RWPE2 (cell line): ENCODE data around the gene TMEM178B.

Experiments used
- ATAC-seq: fragments of 200-7000 bp; cut with Tn5 transposase; 3 replicates; pipeline ENCODE4 v1.9.1; 2021; ENCODE audit warnings: low read depth
- DNase-seq: peaks from one replicate; pipeline ENCODE4 v3.0.0-alpha.2; 2020; ENCODE audit warnings: low spot score
- H3K27ac ChIP-seq: fragments of 450-650 bp; 2 replicates; pipeline ENCODE4 v1.5.1; 2017; ENCODE audit warnings: mild to moderate bottlenecking; ENCODE audit not compliant: poor library complexity, severe bottlenecking
- H3K27me3 ChIP-seq: fragments of 250-450 bp; sonication (Bioruptor Pico); 2 replicates; pipeline ENCODE4 v1.5.1; 2021; ENCODE audit warnings: mild to moderate bottlenecking, moderate library complexity; ENCODE audit not compliant: insufficient read depth, poor library complexity, severe bottlenecking
- H3K36me3 ChIP-seq: fragments of 250-450 bp; sonication (Bioruptor Pico); 2 replicates; pipeline ENCODE4 v1.5.1; 2020; ENCODE audit warnings: low read depth, mild to moderate bottlenecking, moderate library complexity
- H3K4me1 ChIP-seq: fragments of 250-450 bp; sonication (Bioruptor Pico); 2 replicates; pipeline ENCODE4 v1.5.1; 2021; ENCODE audit warnings: mild to moderate bottlenecking, moderate library complexity; ENCODE audit not compliant: insufficient read depth, poor library complexity, severe bottlenecking
- H3K4me3 ChIP-seq: fragments of 250-450 bp; sonication (Bioruptor Pico); 2 replicates; pipeline ENCODE4 v1.5.1; 2021; ENCODE audit warnings: mild to moderate bottlenecking, moderate library complexity; ENCODE audit not compliant: severe bottlenecking
- H3K9me3 ChIP-seq: fragments of 250-450 bp; sonication (Bioruptor Pico); 2 replicates; pipeline ENCODE4 v1.5.1; 2021; ENCODE audit warnings: mild to moderate bottlenecking, moderate library complexity; ENCODE audit not compliant: severe bottlenecking
- CTCF ChIP-seq: fragments of 450-650 bp; IDR thresholded peaks from one replicate; pipeline ENCODE4 v1.5.1; 2017; ENCODE audit warnings: mild to moderate bottlenecking, moderate library complexity; ENCODE audit not compliant: poor library complexity, severe bottlenecking

The TMEM178B gene

GRCh38 chr7:141475679-141476078 lies 401.8 kb downstream of the TMEM178B start:
- H3K9me3 ChIP-seq = no peaks in the 10 kb centered on the region
- no peaks in the 10 kb centered on the region for H3K27me3 ChIP-seq
- H3K36me3 ChIP-seq = no peaks in the 10 kb centered on the region
- no peak overlapping the region for H3K27ac ChIP-seq
- TF ChIP-seq CTCF = no peak
- ATAC-seq (no peak), DNase-seq (no peak)
- no peak overlapping the region for H3K4me3 ChIP-seq
- no peaks in the 10 kb centered on the region for H3K4me1 ChIP-seq

GRCh38 chr7:141477865-141478264 lies 404.0 kb downstream of the TMEM178B start:
- no peaks in the 10 kb centered on the region for H3K9me3 ChIP-seq
- ATAC-seq = peak; percentile 48; the same call in 1 of the 3 replicates

GRCh38 chr7:141478845-141479244 lies 405.0 kb downstream of the TMEM178B start:
- Histone ChIP-seq H3K27me3 (no peaks in the 10 kb centered on the region), H3K9me3 (no peaks in the 10 kb centered on the region), H3K36me3 (no peaks in the 10 kb centered on the region), H3K4me1 (no peaks in the 10 kb centered on the region), H3K27ac (no peak overlapping the region), H3K4me3 (no peak overlapping the region)
- TF ChIP-seq CTCF = no peak
- DNase-seq (no peak), ATAC-seq (no peak)

More at GRCh38 chr7:141477865-141478264, 404.0 kb downstream of the TMEM178B start:
- Histone ChIP-seq H3K27ac (no peak overlapping the region), H3K4me3 (no peak overlapping the region), H3K36me3 (no peaks in the 10 kb centered on the region), H3K27me3 (no peaks in the 10 kb centered on the region), H3K4me1 (no peaks in the 10 kb centered on the region)
- no peak for DNase-seq
- TF ChIP-seq CTCF = no peak

GRCh38 chr7:141480953-141481352 lies 407.1 kb downstream of the TMEM178B start:
- DNase-seq (no peak), ATAC-seq (no peak)
- no peaks in the 10 kb centered on the region for H3K9me3 ChIP-seq

More at GRCh38 chr7:141480953-141481352, 407.1 kb downstream of the TMEM178B start:
- H3K27ac ChIP-seq = no peak overlapping the region
- H3K27me3 ChIP-seq = no peaks in the 10 kb centered on the region
- no peaks in the 10 kb centered on the region for H3K36me3 ChIP-seq
- no peak overlapping the region for H3K4me3 ChIP-seq
- TF ChIP-seq CTCF = no peak
- H3K4me1 ChIP-seq = no peaks in the 10 kb centered on the region
